CD4-positive, alpha-beta T cell treated with Interleukin-2 at 100 ng/mL for 4 hours (primary cell): ENCODE measurements around the gene DOCK8.

Experiments used
- DNase-seq: peaks from one replicate; pipeline ENCODE4 v3.0.0-alpha.2; 2020; ENCODE audit warnings: low spot score

DOCK8 gene

DNA sequence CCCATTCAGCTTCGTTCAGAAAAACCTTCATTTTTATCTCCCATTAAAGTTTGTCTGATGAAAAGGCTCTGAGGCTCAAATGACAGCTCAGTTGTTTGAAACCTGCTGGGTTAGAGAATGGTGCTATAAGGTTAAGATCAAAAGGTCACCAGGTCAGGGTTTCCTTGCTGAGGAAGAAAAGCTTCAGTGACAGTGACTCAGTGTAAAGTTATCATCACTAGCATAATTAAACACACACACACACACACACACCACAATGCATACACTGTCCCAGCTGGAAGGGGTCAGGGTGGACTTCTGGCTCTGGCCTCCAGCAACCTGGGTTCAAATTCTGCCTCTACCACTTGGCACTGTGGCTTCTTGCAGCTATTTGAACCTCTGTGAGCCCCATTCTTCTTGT, 281.1 kb downstream of the DOCK8 start:
- DNase-seq = no peak

DNA sequence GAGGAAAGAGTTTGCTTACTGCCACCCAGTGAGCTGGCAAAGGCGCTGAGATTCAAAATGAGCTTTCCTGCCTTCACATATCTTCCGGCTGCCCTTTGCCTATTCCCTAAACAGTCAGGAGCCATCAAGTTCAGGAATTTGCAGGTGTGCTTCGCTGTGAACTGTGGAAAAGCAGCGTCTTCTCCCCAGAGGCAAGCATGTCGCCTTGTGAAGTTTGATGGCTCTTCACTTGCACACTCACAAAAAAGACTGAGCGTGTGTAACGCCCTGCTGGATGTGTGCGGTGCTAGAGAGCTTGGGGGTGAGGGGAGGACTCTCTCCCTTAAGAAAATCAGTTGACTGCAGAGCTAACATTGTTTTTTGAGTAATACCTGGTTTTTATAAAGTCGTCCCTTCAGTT, 288.7 kb downstream of the DOCK8 start:
- DNase-seq = no peak

DNA sequence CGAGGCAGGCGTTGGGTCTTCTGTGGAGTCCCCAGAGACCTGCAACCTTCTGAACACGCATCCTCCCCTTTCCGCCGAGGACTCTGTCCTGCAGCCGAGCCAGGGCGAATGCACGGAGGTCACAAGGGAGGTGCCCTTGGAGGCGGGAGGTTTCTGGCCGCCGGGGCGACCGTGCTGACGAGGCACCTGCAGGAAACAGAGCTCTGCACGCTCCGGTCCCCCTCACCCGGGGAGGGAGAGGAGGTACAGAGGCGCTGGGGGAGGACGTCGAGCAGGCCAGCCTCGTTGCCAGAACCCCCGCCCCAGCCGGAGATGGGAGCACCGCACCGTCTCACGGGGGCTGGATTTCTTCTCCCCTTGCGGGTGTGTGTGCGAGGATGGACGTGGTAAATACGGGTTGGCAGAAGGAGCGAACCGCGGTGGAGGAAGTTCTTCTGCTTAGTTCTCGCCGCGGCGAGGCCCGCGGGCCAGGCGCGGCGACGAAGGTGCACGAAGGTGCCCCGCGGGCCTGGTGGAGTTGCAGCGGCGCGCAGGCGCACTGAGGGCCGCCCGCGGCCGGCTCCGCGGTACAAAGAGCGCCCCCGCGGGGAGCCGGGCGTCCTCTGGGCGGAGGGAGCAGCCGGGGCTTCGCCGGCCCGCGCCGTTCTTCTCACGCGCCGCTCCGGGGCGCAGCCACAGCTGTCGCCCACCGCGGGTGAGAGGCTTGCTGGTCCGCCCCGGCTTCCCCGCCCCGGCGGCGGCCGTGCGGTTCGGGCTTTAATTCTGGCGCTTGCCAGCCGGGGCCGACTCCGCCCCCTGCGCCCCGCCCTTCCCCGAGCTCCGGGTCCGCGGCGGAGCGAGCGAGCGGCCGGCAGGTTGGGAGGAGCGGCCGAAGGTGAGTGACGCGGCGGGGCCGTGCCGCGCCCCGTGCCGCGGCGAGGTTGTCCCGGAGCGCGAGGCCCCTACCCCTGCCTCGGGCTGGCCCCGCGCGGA, 289.5 kb downstream of the DOCK8 start, which contains the start of gene KANK1:
Gene KANK1, plus strand, starts transcription at position 815 of the 972 bp plus-strand sequence.
- peak; percentile 73 for DNase-seq

GRCh38 chr9:504921-505740, 290.5 kb downstream of the DOCK8 start:
- DNase-seq = no peak

GRCh38 chr9:505741-506059, 291.0 kb downstream of the DOCK8 start:
- DNase-seq = no peak

- no peak for DNase-seq
Observed at GRCh38 chr9:506281-506680, 291.6 kb downstream of the DOCK8 start.

GRCh38 chr9:511861-512260, 297.2 kb downstream of the DOCK8 start:
- DNase-seq = no peak

GRCh38 chr9:512555-513272, 298.0 kb downstream of the DOCK8 start:
- DNase-seq = no peak
